Body of pancreas (tissue), 4 donors: ENCODE measurements around the gene C1QTNF9.

Source experiments
- CTCF ChIP-seq, 7 experiments: fragments of 450-650 bp in 4 of 7; fragments of 200-600 bp in 3 of 7; sonication (generic) in 3 of 7; IDR thresholded peaks; one replicate each; pipeline ENCODE4 v1.5.1; 2016 to 2019; ENCODE audit warnings: antibody characterized with exemption in 7 of 7
- POLR2A ChIP-seq, 3 donors: fragments of 450-650 bp; IDR thresholded peaks; one replicate each; pipeline ENCODE4 v1.6.1; 2016; ENCODE audit warnings: antibody characterized with exemption in 3 of 3, mild to moderate bottlenecking in 2 of 3

- TF ChIP-seq CTCF (IDR thresholded peaks at IDR 0.05) (no peak), POLR2A (IDR thresholded peaks at IDR 0.05) (no peak)
Measured at GRCh38 chr13:24281188-24282008, 28.0 kb upstream of the C1QTNF9 start.
